ENCODE data around the gene UTP25. TPM values are rescaled to one million over a fixed set of nuclear protein-coding genes. Genes with fewer than 3 reads are reported as not detected.

The UTP25 gene
- total RNA-seq, 4 donors from 2014 or later = 3.9 to 4.6 (median 4.2) TPM

DNA sequence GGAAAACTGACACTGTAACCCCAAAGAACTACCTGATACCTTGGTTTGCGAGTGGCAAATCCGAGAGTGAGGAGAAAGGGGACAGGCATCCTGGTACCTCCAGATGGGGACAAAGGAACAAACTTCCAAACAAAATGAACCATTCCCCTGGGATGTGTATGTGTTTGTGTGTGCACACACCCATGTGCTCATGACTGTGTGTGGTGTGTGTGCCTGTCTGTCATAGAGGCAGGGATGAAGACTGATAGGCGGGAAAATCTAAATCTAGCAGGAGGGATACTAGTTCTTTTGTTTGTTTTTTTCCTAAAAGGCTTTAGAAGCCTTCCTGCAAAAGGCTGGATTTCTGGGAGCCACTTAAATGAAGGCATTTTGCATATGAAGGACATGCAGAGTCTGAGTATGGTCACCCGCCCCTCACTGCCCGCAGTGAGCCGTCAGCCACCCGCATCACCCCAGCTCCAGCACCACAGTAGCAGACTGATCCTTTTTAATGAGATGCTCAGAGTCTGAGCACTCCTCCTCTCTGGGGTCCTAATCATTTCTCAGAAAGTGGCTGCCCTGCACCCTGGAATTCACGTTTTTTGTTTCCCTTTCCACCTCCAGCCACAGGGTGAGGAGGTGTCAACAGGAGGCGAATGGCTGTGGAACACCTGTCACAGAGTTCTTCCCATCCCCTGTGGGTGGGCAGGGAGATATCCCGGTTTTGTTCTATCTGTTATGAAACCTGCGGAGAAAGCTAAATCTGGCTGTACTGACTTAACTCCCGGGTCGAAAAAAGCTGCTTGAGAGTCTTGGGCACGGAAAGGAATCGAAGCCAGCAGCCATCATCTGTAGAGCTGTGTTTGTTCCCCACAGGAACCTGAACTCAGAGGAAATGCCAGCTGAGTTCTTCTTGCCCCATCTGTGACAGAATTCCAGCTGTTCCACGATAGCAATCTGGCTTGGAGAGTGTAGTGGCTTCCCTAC lies 34.9 kb downstream of the UTP25 start:
- Histone ChIP-seq H3K36me3 (no peaks in the 10 kb centered on the region), H3K9me3 (no peaks in the 10 kb centered on the region), H3K27ac (no peak overlapping the region), H3K27me3 (peaks cover 0 to 4% (median 0%) of the 10 kb centered on the region in 3 donors), H3K4me3 (no peak overlapping the region), H3K4me1 (no peaks in the 10 kb centered on the region)
- in situ Hi-C loops (cut with MboI; ENCODE audit: low sequenced_read_pairs in 4 of 4) = loop anchor here (10.0 to 25.0 kb wide), 2 partner anchors 122 to 450 kb away; no protein-coding TSS in a partner anchor
- TF ChIP-seq, protein P1, sequence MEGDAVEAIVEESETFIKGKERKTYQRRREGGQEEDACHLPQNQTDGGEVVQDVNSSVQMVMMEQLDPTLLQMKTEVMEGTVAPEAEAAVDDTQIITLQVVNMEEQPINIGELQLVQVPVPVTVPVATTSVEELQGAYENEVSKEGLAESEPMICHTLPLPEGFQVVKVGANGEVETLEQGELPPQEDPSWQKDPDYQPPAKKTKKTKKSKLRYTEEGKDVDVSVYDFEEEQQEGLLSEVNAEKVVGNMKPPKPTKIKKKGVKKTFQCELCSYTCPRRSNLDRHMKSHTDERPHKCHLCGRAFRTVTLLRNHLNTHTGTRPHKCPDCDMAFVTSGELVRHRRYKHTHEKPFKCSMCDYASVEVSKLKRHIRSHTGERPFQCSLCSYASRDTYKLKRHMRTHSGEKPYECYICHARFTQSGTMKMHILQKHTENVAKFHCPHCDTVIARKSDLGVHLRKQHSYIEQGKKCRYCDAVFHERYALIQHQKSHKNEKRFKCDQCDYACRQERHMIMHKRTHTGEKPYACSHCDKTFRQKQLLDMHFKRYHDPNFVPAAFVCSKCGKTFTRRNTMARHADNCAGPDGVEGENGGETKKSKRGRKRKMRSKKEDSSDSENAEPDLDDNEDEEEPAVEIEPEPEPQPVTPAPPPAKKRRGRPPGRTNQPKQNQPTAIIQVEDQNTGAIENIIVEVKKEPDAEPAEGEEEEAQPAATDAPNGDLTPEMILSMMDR (IDR thresholded peaks at IDR 0.05 in 4 of 5, conservative IDR thresholded peaks at IDR 0.05 in 1 of 5) = no peak
- no peak for TF ChIP-seq POLR2A (IDR thresholded peaks at IDR 0.05)
- no peak for DNase-seq
- ATAC-seq = no peak
- intact Hi-C loops (cut with DNase I; ENCODE audit: low total_unique reads) = loop anchor here (5.0 kb wide), 1 partner anchor 125 kb away; no protein-coding TSS in a partner anchor

GRCh38 chr1:209863766-209864485 lies 36.2 kb downstream of the UTP25 start:
- in situ Hi-C loops (cut with MboI; ENCODE audit: low sequenced_read_pairs in 4 of 4) = loop anchor here (10.0 to 25.0 kb wide), 2 partner anchors 121 to 448 kb away; no protein-coding TSS in a partner anchor

DNA sequence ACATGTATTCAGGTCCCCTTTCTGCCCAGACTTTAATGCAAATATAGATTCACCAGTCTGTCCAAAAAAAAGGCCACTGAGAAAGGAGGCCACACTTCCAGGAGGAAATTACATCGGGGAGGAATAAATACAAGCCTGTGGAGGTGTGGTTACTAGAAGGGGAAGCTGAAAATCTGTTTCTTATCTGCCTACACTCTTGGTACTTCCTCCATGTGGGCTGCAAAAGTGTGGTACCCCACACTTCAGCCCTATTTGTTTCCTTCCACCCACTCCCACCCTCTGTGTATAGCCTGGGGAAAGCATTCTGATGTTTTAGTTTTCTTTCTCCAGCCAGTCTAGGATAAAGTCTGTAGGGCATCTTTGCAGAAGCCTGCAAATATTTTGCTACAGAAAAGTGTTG lies 38.4 kb downstream of the UTP25 start:
- H3K36me3 ChIP-seq = no peaks in the 10 kb centered on the region
- intact Hi-C loops (cut with DNase I; ENCODE audit: low total_unique reads) (no loop called here), in situ Hi-C loops (cut with MboI; ENCODE audit: low sequenced_read_pairs in 4 of 4) (loop anchor here (10.0 to 25.0 kb wide), 2 partner anchors 119 to 446 kb away; no protein-coding TSS in a partner anchor)
- H3K27ac ChIP-seq = no peak overlapping the region
- no peak overlapping the region for H3K4me3 ChIP-seq
- H3K9me3 ChIP-seq = no peaks in the 10 kb centered on the region
- TF ChIP-seq, protein P1 (IDR thresholded peaks at IDR 0.05 in 4 of 5, conservative IDR thresholded peaks at IDR 0.05 in 1 of 5) = no peak
- no peak for TF ChIP-seq POLR2A (IDR thresholded peaks at IDR 0.05)
- no peaks in the 10 kb centered on the region for H3K4me1 ChIP-seq
- H3K27me3 ChIP-seq = peaks cover 0 to 4% (median 0%) of the 10 kb centered on the region in 3 donors
- no peak for DNase-seq
- no peak for ATAC-seq

More at GRCh38 chr1:209863766-209864485, 36.2 kb downstream of the UTP25 start:
- no peak for TF ChIP-seq POLR2A (IDR thresholded peaks at IDR 0.05)
- TF ChIP-seq, protein P1 (IDR thresholded peaks at IDR 0.05 in 4 of 5, conservative IDR thresholded peaks at IDR 0.05 in 1 of 5) = no peak
- no peaks in the 10 kb centered on the region for H3K4me1 ChIP-seq
- H3K9me3 ChIP-seq = no peaks in the 10 kb centered on the region
- H3K27me3 ChIP-seq = peaks cover 0 to 4% (median 0%) of the 10 kb centered on the region in 3 donors
- intact Hi-C loops (cut with DNase I; ENCODE audit: low total_unique reads) = loop anchor here (5.0 kb wide), 1 partner anchor 123 kb away; no protein-coding TSS in a partner anchor
- no peak overlapping the region for H3K4me3 ChIP-seq
- DNase-seq = no peak
- no peak for ATAC-seq
- no peaks in the 10 kb centered on the region for H3K36me3 ChIP-seq
- H3K27ac ChIP-seq = no peak overlapping the region

DNA sequence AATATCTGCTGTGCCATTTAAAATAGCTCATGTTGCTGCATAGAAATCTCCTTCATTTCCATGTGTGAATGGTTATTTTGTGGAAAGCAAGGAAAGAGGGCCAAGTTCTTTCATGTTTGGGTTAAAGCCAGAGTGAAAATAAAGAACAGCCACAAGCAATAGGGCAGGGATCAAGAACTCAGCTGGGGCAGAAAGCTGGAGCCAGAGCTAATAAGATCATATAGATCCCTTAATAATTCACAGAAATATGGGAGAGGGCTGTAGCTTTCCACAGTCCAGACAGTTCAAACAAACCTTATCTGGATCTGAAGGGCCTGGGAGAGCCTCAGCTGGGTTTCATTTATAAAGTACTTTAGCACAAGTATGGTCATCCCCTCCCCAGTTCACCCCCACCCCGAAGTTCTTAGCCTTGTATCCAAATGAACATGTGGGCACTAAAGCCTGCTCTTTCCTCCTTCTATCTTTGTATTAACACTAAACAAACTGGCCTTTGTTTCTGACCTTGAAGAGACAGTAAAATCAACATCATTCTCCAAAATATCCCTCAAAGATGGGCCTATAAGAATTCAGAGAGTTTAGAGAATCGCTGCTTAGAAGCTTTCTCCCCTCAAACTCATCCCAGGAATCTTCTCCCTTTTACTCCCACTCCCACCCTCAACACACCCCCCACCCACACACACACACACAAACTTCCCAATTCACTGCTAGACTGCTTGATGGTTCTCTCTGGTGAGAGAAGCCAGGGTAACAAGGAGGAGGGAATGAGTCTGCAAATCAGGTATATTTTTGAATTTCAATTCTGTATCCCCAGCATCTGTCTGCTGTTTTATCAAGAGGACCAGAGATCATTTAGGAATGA lies 41.7 kb downstream of the UTP25 start:
- ATAC-seq = no peak
- H3K9me3 ChIP-seq = no peaks in the 10 kb centered on the region
- H3K36me3 ChIP-seq = no peaks in the 10 kb centered on the region
- no peaks in the 10 kb centered on the region for H3K4me1 ChIP-seq
- in situ Hi-C loops (cut with MboI; ENCODE audit: low sequenced_read_pairs in 4 of 4) = loop anchor here (10.0 to 25.0 kb wide), 2 partner anchors 115 to 443 kb away; no protein-coding TSS in a partner anchor
- TF ChIP-seq POLR2A (IDR thresholded peaks at IDR 0.05) = no peak
- TF ChIP-seq, protein P1 (IDR thresholded peaks at IDR 0.05 in 4 of 5, conservative IDR thresholded peaks at IDR 0.05 in 1 of 5) = no peak
- intact Hi-C loops (cut with DNase I; ENCODE audit: low total_unique reads) = no loop called here
- H3K27ac ChIP-seq = no peak overlapping the region
- no peak for DNase-seq
- H3K27me3 ChIP-seq = peaks cover 0 to 2% (median 0%) of the 10 kb centered on the region in 3 donors
- no peak overlapping the region for H3K4me3 ChIP-seq
